T1000 (cell line): Measurements from ENCODE around the gene ATN1.
"Not testable (repeated sequence)": the region's sequence is repeated elsewhere in the genome, so short reads cannot be mapped to it uniquely, and the experiment has no call there.

Experiments
- DNase-seq: peaks from one replicate; lab custom pipeline; 2025; ENCODE audit warnings: mixed read lengths; lab: John Stamatoyannopoulos, UW

ATN1 gene

GRCh38 chr12:6903722-6904121, 24.0 kb upstream of the ATN1 start:
- DNase-seq = no peak

- peak; percentile 95 for DNase-seq
Measured at GRCh38 chr12:6904280-6905276, 23.2 kb upstream of the ATN1 start, which contains the start of gene LRRC23. Gene LRRC23, plus strand, starts transcription at chr12:6904822. Its CDS starts 812 bp downstream, at chr12:6905634.

GRCh38 chr12:6905414-6906040, 22.2 kb upstream of the ATN1 start:
- no peak for DNase-seq

- DNase-seq = not testable (repeated sequence)
Measured at GRCh38 chr12:6908141-6908540, 19.6 kb upstream of the ATN1 start.

- DNase-seq = no peak
Measured at GRCh38 chr12:6909421-6910145, 18.2 kb upstream of the ATN1 start.

GRCh38 chr12:6912164-6912935, 15.4 kb upstream of the ATN1 start:
- no peak for DNase-seq

GRCh38 chr12:6914246-6914946, 13.4 kb upstream of the ATN1 start, which contains the start of gene ENO2:
Gene ENO2, plus strand, starts transcription at chr12:6914580. Its CDS starts 1,253 bp downstream, at chr12:6915833.
- peak; percentile 48 for DNase-seq

- no peak for DNase-seq
Measured at GRCh38 chr12:6914947-6915788, 12.6 kb upstream of the ATN1 start.

GRCh38 chr12:6915789-6916285, 11.9 kb upstream of the ATN1 start:
- DNase-seq = no peak

- no peak for DNase-seq
Measured at GRCh38 chr12:6916426-6917200, 11.1 kb upstream of the ATN1 start.

- no peak for DNase-seq
Measured at GRCh38 chr12:6917491-6918231, 10.1 kb upstream of the ATN1 start.

- no peak for DNase-seq
Measured at GRCh38 chr12:6919588-6919987, 8.2 kb upstream of the ATN1 start.

GRCh38 chr12:6921539-6921938, 6.2 kb upstream of the ATN1 start:
- no peak for DNase-seq

- DNase-seq = no peak
Measured at GRCh38 chr12:6921996-6922946, 5.5 kb upstream of the ATN1 start.

GRCh38 chr12:6923003-6923732, 4.6 kb upstream of the ATN1 start:
- no peak for DNase-seq

- no peak for DNase-seq
Measured at GRCh38 chr12:6923851-6924250, 3.9 kb upstream of the ATN1 start.

GRCh38 chr12:6925239-6925539, 2.6 kb upstream of the ATN1 start:
- no peak for DNase-seq
